ENCODE results near the gene KIF12. TPM values are rescaled to one million over a fixed set of nuclear protein-coding genes. Genes with fewer than 3 reads are reported as not detected.

The KIF12 gene
- total and polyA plus RNA-seq, 2 of the 13 experiments (the other 11 are each of a cell fraction or from before 2014, with no cell fraction given) = 1.8 to 12.5 TPM

DNA sequence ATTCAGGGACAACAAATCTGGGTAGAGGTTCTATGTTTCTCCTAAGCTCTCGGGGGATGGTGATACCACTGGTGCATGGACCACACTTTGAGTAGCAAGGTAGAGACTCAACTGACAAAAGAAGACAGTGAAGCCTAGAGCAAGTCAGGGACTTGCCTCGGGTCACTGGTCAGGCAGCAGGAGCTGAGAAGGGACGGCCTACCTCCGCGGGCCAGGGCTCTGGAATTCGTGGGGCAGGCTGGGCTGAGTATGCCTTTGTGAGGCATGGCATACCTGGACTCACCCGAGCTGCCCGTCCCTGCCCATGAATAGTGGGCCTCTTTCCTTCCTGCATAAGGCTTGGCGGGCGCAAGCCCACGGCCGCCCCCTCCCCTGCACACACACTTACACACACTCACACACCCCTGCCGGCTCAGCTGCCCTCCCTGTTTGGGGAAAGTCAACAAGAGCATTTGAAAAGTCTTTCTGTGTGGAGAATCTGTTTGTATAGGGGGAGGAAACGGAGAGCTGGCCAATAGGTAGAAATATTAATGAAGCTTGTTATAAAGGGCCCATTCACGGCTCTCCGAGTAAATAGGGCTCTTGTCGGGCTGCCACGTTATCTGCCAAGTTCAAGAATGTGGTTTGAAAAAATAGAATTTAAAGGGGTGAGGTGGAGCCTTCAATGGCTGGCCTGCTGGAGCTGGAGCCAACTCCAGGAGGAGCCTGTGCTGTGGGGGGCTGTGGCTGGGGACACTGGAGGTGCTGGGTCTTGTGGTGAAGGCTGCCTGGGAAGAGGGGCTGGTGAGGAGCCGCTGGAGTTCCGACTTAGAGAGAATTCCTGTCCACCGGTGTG, 19.1 kb upstream of the KIF12 start (continued):
- TF ChIP-seq CHD2 (IDR thresholded peaks at IDR 0.05; ENCODE audit: low read depth, low read length) (0 out of 2 replicates have a peak, but pooled peaks have one; percentile 38), ZFP36L2 (CRISPR knock-in tag; IDR thresholded peaks at IDR 0.05) (no peak), ZNF740 (CRISPR knock-in tag; IDR thresholded peaks at IDR 0.05) (peak; percentile 20; the same call in 1 of the 2 replicates), NFKB2 (CRISPR knock-in tag; IDR thresholded peaks at IDR 0.05; ENCODE audit: borderline replicate concordance) (no peak), ZNF747 (CRISPR knock-in tag; IDR thresholded peaks at IDR 0.05; ENCODE audit: borderline replicate concordance) (peak; percentile 74; the same call in 1 of the 2 replicates), RFX1 (IDR thresholded peaks at IDR 0.05) (no peak), GFI1 (CRISPR knock-in tag; IDR thresholded peaks at IDR 0.05; ENCODE audit: borderline replicate concordance) (peak; percentile 74; the same call in 1 of the 2 replicates), SKI (IDR thresholded peaks at IDR 0.05; ENCODE audit: partially characterized antibody) (peak; percentile 88), MATR3 (CRISPR knock-in tag; IDR thresholded peaks at IDR 0.05) (no peak), TCF7 (IDR thresholded peaks at IDR 0.05; ENCODE audit: low read depth) (peak; percentile 79), ZSCAN9 (CRISPR knock-in tag; IDR thresholded peaks at IDR 0.05; ENCODE audit: borderline replicate concordance) (peak; percentile 68; the same call in 1 of the 2 replicates), ZNF232 (CRISPR knock-in tag; IDR thresholded peaks at IDR 0.05; ENCODE audit: borderline replicate concordance) (no peak), ZIK1 (CRISPR knock-in tag; IDR thresholded peaks at IDR 0.05; ENCODE audit: borderline replicate concordance, low read depth) (no peak), CBFB (CRISPR knock-in tag; IDR thresholded peaks at IDR 0.05) (peak; percentile 79; the same call in 1 of the 2 replicates), ZNF441 (CRISPR knock-in tag; IDR thresholded peaks at IDR 0.05; ENCODE audit: borderline replicate concordance) (no peak), SAFB2 (CRISPR knock-in tag; IDR thresholded peaks at IDR 0.05; ENCODE audit: borderline replicate concordance, low read depth) (0 out of 2 replicates have a peak, but pooled peaks have one; percentile 32), ZNF503 (CRISPR knock-in tag; IDR thresholded peaks at IDR 0.05) (peak; percentile 93), RXRB (CRISPR knock-in tag; IDR thresholded peaks at IDR 0.05; ENCODE audit: borderline replicate concordance) (peak; percentile 91), NR2F6 (IDR thresholded peaks at IDR 0.05) (peak; percentile 75), NR2F6 (CRISPR knock-in tag; IDR thresholded peaks at IDR 0.05) (peak; percentile 88), HES4 (CRISPR knock-in tag; IDR thresholded peaks at IDR 0.05; ENCODE audit: borderline replicate concordance) (no peak)
- TF ChIP-seq, protein P1, sequence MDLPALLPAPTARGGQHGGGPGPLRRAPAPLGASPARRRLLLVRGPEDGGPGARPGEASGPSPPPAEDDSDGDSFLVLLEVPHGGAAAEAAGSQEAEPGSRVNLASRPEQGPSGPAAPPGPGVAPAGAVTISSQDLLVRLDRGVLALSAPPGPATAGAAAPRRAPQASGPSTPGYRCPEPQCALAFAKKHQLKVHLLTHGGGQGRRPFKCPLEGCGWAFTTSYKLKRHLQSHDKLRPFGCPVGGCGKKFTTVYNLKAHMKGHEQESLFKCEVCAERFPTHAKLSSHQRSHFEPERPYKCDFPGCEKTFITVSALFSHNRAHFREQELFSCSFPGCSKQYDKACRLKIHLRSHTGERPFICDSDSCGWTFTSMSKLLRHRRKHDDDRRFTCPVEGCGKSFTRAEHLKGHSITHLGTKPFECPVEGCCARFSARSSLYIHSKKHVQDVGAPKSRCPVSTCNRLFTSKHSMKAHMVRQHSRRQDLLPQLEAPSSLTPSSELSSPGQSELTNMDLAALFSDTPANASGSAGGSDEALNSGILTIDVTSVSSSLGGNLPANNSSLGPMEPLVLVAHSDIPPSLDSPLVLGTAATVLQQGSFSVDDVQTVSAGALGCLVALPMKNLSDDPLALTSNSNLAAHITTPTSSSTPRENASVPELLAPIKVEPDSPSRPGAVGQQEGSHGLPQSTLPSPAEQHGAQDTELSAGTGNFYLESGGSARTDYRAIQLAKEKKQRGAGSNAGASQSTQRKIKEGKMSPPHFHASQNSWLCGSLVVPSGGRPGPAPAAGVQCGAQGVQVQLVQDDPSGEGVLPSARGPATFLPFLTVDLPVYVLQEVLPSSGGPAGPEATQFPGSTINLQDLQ (CRISPR knock-in tag; IDR thresholded peaks at IDR 0.05) = peak; percentile 55; the same call in 1 of the 2 replicates
- TF ChIP-seq, protein P2, sequence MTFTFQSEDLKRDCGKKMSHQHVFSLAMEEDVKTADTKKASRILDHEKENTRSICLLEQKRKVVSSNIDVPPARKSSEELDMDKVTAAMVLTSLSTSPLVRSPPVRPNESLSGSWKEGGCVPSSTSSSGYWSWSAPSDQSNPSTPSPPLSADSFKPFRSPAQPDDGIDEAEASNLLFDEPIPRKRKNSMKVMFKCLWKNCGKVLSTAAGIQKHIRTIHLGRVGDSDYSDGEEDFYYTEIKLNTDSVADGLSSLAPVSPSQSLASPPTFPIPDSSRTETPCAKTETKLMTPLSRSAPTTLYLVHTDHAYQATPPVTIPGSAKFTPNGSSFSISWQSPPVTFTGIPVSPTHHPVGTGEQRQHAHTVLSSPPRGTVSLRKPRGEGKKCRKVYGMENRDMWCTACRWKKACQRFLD (CRISPR knock-in tag; IDR thresholded peaks at IDR 0.05; ENCODE audit: borderline replicate concordance) = no peak
